Tibial artery (tissue), 4 donors: ENCODE data around the gene NUCB2.
"Not testable (repeated sequence)": the region's sequence is repeated elsewhere in the genome, so short reads cannot be mapped to it uniquely, and the experiment has no call there.

Experiments
- DNase-seq, 2 donors: peaks; one replicate each; pipeline ENCODE4 v3.0.0-alpha.2; 2019
- H3K27ac ChIP-seq, 2 donors: fragments of 200-600 bp; sonication (generic) in 1 of 2; 1 replicate in 1 of 2; 2 replicates in 1 of 2; pipeline ENCODE4 v1.5.1; 2018 to 2019; ENCODE audit warnings: mild to moderate bottlenecking in 1 of 2
- H3K27me3 ChIP-seq, 2 donors: fragments of 200-600 bp; sonication (generic) in 1 of 2; one replicate each; pipeline versions ENCODE4 v1.5.1 to v1.6.0; 2016 to 2019
- H3K36me3 ChIP-seq, 3 donors: fragments of 200-600 bp; sonication (generic) in 2 of 3; one replicate each; pipeline ENCODE4 v1.5.1; 2016 to 2019; ENCODE audit warnings: mild to moderate bottlenecking in 2 of 3
- H3K4me1 ChIP-seq, 4 donors: fragments of 200-600 bp; sonication (generic) in 2 of 4; 1 replicate in 3 of 4; 2 replicates in 1 of 4; pipeline ENCODE4 v1.5.1; 2016 to 2019
- H3K4me3 ChIP-seq, 2 donors: fragments of 200-600 bp; sonication (generic) in 1 of 2; 1 replicate in 1 of 2; 2 replicates in 1 of 2; pipeline ENCODE4 v1.5.1; 2018 to 2019; ENCODE audit warnings: mild to moderate bottlenecking in 2 of 2
- H3K9me3 ChIP-seq, 3 donors: fragments of 200-600 bp; sonication (generic) in 1 of 3; one replicate each; pipeline ENCODE4 v1.5.1; 2016 to 2019
- intact Hi-C: fragments of 100-400 bp; cut with DNase I; formaldehyde crosslinking; loops from one replicate; pipeline ENCODE4 v1.15.0; 2023; ENCODE audit warnings: low total_unique reads
- TF ChIP-seq, protein P1 (sequence below), 2 experiments: fragments of 200-600 bp in 1 of 2; fragments of 450-650 bp in 1 of 2; IDR thresholded peaks; one replicate each; pipeline ENCODE4 v1.5.1; 2017 to 2019; ENCODE audit warnings: antibody characterized with exemption in 2 of 2, mild to moderate bottlenecking in 1 of 2, moderate library complexity in 1 of 2

The NUCB2 gene

GRCh38 chr11:17276236-17277023, at the start of gene NUCB2:
Gene NUCB2 (plus strand): TSS chr11:17276739. CDS start chr11:17295324, 18,585 bp downstream.
- Histone ChIP-seq H3K4me1 (peaks cover 0 to 5% (median 0%) of the 10 kb centered on the region in 4 donors), H3K27ac (peak within 1 kb of the TSS; percentile 89 to 90), H3K9me3 (no peaks in the 10 kb centered on the region), H3K36me3 (no peaks in the 10 kb centered on the region), H3K4me3 (peak within 1 kb of the TSS; percentile 89 to 90), H3K27me3 (no peaks in the 10 kb centered on the region)
- peak; percentile 97 to 98 for DNase-seq
- TF ChIP-seq, protein P1, sequence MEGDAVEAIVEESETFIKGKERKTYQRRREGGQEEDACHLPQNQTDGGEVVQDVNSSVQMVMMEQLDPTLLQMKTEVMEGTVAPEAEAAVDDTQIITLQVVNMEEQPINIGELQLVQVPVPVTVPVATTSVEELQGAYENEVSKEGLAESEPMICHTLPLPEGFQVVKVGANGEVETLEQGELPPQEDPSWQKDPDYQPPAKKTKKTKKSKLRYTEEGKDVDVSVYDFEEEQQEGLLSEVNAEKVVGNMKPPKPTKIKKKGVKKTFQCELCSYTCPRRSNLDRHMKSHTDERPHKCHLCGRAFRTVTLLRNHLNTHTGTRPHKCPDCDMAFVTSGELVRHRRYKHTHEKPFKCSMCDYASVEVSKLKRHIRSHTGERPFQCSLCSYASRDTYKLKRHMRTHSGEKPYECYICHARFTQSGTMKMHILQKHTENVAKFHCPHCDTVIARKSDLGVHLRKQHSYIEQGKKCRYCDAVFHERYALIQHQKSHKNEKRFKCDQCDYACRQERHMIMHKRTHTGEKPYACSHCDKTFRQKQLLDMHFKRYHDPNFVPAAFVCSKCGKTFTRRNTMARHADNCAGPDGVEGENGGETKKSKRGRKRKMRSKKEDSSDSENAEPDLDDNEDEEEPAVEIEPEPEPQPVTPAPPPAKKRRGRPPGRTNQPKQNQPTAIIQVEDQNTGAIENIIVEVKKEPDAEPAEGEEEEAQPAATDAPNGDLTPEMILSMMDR (IDR thresholded peaks at IDR 0.05) = no peak
- intact Hi-C loops = no loop called here

DNA sequence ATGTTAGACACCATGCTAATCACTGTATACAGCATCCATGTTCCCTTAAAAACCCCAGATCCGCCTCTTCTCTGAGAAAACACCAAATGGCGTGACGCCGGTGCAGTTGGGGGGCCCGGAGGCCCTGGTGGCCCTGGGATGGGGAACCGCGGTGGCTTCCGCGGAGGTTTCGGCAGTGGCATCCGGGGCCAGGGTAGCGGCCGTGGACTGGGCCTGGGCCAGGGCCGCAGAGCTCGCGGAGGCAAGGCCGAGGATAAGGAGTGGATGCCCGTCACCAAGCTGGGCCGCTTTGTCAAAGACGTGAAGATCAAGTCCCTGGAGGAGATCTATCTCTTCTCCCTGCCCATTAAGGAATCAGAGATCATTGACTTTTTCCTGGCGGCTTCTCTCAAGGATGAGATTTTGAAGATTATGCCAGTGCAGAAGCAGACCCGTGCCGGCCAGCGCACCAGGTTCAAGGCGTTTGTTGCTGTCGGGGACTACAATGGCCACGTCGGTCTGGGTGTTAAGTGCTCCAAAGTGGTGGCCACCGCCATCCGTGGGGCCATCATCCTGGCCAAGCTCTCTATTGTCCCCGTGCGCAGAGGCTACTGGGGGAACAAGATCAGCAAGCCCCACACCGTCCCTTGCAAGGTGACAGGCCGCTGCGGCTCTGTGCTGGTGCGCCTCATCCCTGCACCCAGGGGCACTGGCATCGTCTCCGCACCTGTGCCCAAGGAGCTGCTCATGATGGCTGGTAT, 48.2 kb upstream of the NUCB2 start:
- H3K36me3 ChIP-seq, intact Hi-C loops, H3K4me3 ChIP-seq, H3K27ac ChIP-seq, H3K4me1 ChIP-seq, DNase-seq, H3K9me3 ChIP-seq, H3K27me3 ChIP-seq: not testable (repeated sequence)

DNA sequence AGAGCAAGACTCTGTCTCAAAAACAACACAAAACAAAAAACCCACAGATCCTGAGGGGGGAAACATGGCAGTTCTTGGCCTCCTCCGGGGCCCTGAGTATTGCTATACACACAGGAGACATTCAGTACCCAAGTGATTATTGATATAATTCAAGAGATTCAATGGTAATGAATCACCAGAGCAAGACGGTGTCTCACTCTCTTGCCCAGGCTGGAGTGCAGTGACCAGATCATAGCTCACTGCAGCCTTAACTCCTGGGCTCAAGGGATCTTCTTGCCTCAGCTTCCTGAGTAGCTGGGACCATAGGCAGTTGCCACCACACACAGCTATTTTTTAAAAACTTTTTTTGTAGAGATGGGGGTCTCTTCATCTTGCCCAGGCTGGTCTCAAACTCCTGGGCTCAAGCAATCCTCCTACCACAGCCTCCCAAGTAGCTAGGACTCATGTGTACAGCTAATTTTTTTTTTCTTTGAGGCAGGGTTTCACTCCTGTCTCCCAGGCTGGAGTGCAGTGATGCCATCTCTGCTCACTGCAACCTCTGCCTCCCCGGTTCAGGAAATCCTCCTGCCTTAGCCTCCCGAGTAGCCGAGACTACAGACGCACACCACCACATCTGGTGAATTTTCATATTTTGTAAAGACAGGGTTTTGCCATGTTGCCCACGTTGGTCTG, 46.9 kb upstream of the NUCB2 start:
- TF ChIP-seq, protein P1 (IDR thresholded peaks at IDR 0.05) = no peak
- H3K9me3 ChIP-seq = no peaks in the 10 kb centered on the region
- H3K4me1 ChIP-seq = no peaks in the 10 kb centered on the region
- no peak for DNase-seq
- no peaks in the 10 kb centered on the region for H3K36me3 ChIP-seq
- no peak overlapping the region for H3K4me3 ChIP-seq
- no peaks in the 10 kb centered on the region for H3K27me3 ChIP-seq
- no peak overlapping the region for H3K27ac ChIP-seq
- intact Hi-C loops = loop anchor here (5.0 kb wide), 1 partner anchor 268 kb away; no protein-coding TSS in a partner anchor

DNA sequence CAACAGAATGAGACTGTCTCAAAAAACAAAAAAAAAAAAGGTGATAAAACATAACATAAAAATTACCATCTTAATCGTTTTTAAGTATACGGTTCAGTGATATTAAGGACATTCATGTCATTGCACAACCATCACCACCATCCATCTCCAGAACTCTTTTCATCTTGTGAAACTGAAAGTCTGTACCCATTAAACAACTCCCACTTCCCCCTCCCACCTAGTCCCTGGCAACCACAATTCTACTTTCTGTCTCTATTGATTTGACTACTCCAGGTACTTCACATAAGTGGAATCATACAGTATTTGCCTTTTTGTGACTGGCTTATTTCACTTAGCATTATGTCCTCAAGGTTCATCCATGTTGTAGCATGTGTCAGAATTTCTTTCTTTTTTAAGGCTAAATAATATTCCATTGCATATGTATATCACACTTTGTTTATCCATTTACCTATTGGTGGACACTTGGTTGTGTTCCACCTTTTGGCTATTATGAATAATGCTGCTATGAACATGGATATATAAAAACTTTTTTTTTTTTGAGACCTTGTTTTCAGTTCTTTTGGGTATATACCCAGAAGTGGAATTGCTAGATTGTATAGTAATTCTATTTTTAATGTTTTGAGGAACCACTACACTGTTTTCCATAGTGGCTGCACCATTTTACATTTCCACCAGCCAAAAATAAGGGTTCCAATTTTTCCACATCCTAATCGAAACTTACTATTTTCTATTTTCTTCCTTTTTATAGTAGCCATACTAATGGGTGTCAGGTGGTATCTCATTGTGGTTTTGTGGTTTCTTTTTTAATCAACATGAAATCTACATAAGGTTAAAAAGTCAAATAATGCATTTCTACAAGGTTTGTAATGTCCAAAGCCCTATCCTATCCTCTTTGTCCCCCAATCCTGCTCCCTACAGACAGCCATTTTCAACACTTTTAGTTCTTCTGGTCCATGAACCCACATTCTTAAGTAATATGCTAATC, 45.4 kb upstream of the NUCB2 start:
- intact Hi-C loops = loop anchor here (5.0 kb wide), 1 partner anchor 266 kb away; no protein-coding TSS in a partner anchor

GRCh38 chr11:17233101-17233500, 43.4 kb upstream of the NUCB2 start:
- no peak overlapping the region for H3K27ac ChIP-seq
- no peak overlapping the region for H3K4me3 ChIP-seq
- H3K4me1 ChIP-seq = no peaks in the 10 kb centered on the region
- no peaks in the 10 kb centered on the region for H3K36me3 ChIP-seq
- TF ChIP-seq, protein P1 (IDR thresholded peaks at IDR 0.05) = no peak
- intact Hi-C loops = loop anchor here (5.0 kb wide), 1 partner anchor 264 kb away; no protein-coding TSS in a partner anchor
- no peak for DNase-seq
- no peaks in the 10 kb centered on the region for H3K9me3 ChIP-seq
- no peaks in the 10 kb centered on the region for H3K27me3 ChIP-seq

More for the DNA sequence above, 45.4 kb upstream of the NUCB2 start:
- H3K4me3 ChIP-seq = no peak overlapping the region
- TF ChIP-seq, protein P1 (IDR thresholded peaks at IDR 0.05) = no peak
- H3K27ac ChIP-seq = no peak overlapping the region
- H3K9me3 ChIP-seq = no peaks in the 10 kb centered on the region
- no peaks in the 10 kb centered on the region for H3K27me3 ChIP-seq
- DNase-seq = no peak
- no peaks in the 10 kb centered on the region for H3K36me3 ChIP-seq
- no peaks in the 10 kb centered on the region for H3K4me1 ChIP-seq
